ENCODE measurements around the gene GPR75. TPM values are rescaled to one million over a fixed set of nuclear protein-coding genes. Genes with fewer than 3 reads are reported as not detected.

The GPR75 gene
- 1.0 and 1.4 TPM in 2 replicates for total RNA-seq (2014; rRNA removed; shearing (Covaris generic))

GRCh38 chr2:53859206-53860181 lies at the start of gene GPR75:
Gene GPR75, minus strand, starts transcription at chr2:53859967. Its CDS starts 5,211 bp downstream, at chr2:53854756.
- DNase-seq (ENCODE audit: low spot score), result no peak

GRCh38 chr2:53907582-53907981 lies 47.8 kb upstream of the GPR75 start:
- no peak for DNase-seq (ENCODE audit: low spot score)

GRCh38 chr2:53905396-53905795 lies 45.6 kb upstream of the GPR75 start:
- no peak for DNase-seq (ENCODE audit: low spot score)

DNA sequence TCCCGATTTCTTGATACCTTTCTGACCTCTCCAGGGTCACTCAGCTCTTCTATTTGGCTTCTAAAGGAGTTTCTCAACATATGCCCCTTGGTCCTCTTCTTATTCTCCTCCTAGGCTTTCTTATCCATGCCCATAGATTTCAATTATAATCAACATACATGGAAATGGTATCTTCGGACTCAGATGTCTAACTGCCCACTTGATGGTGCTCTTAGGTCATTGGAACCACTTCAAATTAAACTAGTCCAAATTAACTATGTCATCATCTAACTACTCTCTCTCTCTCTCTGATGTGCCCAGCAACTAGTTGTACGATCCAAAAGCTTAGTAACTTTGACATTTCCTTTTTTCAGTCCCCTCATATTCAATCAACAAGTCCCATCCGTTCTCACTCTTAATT lies 43.2 kb upstream of the GPR75 start:
- DNase-seq (ENCODE audit: low spot score), result no peak

- no peak for DNase-seq (ENCODE audit: low spot score)
These were observed 41.4 kb upstream of the GPR75 start for GRCh38 chr2:53901192-53901591.

- DNase-seq (ENCODE audit: low spot score), result no peak
These were observed 37.1 kb upstream of the GPR75 start for GRCh38 chr2:53896864-53897263.

- DNase-seq (ENCODE audit: low spot score), result no peak
These were observed 26.9 kb upstream of the GPR75 start for GRCh38 chr2:53886406-53887280.

GRCh38 chr2:53884883-53885282 lies 25.1 kb upstream of the GPR75 start:
- no peak for DNase-seq (ENCODE audit: low spot score)

GRCh38 chr2:53881986-53882385 lies 22.2 kb upstream of the GPR75 start:
- DNase-seq (ENCODE audit: low spot score), result no peak

DNA sequence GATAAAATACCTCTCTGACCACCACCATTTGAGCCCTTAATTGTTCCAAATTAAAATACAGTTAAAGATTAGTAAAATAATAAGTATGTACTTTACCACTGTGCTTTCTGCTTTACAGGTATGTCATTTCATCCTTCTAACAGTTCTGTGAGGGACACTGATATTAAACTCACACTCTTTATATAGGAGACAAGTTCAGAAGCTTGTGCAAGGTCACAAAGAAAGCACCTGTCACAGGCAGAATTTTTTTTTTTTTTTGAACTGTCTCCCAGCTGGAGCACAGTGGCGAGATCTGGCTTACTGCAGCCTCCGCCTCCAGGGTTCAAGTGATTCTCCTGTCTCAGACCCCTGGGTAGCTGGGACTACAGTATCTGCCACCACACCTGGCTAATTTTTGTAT lies 21.6 kb upstream of the GPR75 start:
- no peak for DNase-seq (ENCODE audit: low spot score)

GRCh38 chr2:53880756-53881155 lies 21.0 kb upstream of the GPR75 start:
- DNase-seq (ENCODE audit: low spot score), result no peak

DNA sequence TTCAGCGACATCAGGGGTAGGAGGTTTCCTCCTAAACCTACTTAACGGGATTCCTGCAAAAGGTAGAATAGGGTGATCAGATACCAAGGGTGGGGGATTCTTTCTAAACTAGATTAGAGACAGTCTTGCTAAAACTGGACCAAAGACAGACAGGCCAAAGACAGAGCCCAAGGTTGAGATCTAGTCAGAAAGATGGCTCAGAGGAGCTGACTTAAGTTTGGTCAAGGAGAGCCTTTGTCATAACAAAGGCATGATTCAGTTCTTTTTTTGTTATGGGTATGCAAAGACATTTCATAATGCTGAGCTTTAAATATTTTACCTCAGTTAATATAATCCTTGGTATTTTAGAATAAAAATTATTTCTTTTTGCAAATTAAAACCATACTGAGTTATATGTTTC lies 17.8 kb upstream of the GPR75 start:
- DNase-seq (ENCODE audit: low spot score), result no peak

DNA sequence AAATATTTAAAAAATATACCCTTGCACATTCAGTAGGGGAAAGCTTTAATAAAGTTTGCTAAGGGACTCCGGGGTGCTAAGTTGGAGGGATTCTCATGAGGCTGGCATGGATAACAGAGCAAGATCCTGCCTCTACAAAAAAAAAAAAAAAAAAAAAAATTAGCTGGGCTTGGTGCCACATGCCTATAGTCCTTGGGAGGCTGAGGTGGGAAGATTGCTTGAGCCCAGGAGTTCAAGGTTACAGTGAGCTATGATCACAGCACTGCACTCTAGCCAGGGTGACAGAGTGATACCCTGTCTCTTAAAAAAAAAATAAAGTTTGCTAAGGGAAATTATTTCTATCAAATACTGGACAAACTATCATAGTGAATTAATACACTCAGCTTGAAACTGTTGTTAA lies 17.3 kb upstream of the GPR75 start:
- no peak for DNase-seq (ENCODE audit: low spot score)

DNA sequence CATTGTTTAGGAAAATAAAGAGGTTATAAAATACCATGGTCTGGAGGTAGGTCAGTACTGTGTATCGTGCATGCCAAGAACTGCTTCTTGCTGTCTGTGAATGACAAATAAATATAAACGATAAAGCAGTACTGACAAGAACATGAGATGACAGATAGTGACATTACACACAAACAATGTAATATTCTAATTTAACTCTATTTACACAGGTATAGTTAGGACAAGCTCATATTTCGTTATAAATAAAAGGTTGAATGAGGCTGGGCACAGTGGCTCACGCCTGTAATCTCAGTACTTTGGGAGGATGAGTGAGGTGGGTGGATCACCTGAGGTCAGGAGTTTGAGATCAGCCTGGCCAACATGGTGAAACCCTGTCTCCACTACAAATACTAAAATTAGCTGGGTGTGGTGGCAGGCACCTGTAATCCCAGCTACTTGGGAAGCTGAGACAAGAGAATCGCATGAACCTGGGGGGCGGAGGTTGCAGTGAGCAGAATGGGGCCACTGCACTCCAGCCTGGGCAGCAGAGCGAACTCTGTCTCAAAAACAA lies 14.7 kb upstream of the GPR75 start:
- no peak for DNase-seq (ENCODE audit: low spot score)

DNA sequence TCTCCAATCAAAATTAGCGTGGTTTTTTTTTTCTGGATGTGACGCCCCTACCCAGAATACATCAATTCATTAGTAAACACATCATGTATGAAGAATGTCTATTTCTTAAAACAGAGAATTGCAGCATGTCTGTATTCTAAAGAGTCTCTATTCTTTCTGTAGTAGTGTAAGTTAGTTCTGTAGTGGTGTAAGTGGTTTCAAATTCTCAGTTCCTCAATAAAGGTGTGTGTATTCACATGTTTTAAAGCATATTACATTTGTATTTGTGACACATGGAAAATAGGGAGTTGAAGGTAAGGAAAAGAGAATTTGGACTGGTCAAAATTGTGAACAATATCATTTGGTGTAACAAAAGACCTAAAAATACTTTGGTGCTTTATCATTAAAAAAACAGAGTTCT lies 8.0 kb upstream of the GPR75 start:
- no peak for DNase-seq (ENCODE audit: low spot score)

GRCh38 chr2:53867169-53867568 lies 7.4 kb upstream of the GPR75 start:
- no peak for DNase-seq (ENCODE audit: low spot score)

GRCh38 chr2:53865962-53866361 lies 6.2 kb upstream of the GPR75 start:
- DNase-seq (ENCODE audit: low spot score), result no peak

DNA sequence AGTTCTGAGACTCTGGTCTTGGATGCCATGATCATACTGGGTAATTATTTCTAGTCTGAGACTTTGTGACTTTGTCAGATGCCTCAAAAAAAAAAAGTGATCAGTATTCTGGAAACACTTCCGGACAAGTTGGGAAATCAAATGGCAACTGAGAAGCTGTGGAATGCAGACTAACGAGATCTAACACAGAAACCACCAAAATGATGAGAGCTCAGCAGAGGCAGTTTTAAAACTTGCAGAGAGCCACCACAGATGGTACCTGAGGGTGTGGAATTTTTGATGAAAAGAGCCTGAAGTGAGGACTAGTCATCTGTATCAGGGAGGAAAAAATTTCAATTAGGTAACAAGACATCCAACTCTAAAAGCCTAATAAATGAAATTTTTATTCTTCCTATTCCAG lies 5.5 kb upstream of the GPR75 start:
- no peak for DNase-seq (ENCODE audit: low spot score)

DNA sequence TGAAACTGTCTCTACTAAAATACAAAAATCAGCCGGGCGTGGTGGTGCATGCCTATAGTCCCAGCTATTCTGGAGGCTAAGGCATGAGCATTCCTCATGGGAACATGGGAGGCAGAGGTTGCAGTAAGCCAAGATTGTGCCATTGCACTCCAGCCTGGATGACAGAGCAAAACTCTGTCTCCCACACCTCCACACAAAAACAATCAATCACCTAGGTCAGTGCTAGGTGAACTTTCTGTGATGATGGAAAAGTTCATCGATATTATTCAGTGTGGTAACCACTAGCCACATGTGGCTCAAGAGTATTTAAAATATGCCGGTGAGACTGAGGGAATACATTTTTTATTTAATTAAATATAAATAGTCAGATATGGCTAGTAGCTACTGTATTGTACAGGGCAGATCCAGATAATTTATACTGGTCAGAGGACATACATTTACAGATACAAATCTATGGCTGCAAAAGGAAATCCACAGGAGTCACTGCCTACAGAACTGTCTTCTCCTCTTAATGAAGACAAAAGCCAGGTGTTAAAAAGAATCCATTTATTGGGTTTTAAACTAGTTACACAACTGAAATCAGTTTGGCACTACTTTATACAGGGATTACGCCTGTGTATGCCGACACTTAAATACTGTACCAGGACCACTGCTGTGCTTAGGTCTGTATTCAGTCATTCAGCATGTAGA lies 3.9 kb upstream of the GPR75 start:
- DNase-seq (ENCODE audit: low spot score), result no peak

- no peak for DNase-seq (ENCODE audit: low spot score)
These were observed 2.1 kb upstream of the GPR75 start for GRCh38 chr2:53861824-53862223.

- DNase-seq (ENCODE audit: low spot score), result no peak
These were observed 3.5 kb downstream of the GPR75 start for GRCh38 chr2:53856272-53856671.

DNA sequence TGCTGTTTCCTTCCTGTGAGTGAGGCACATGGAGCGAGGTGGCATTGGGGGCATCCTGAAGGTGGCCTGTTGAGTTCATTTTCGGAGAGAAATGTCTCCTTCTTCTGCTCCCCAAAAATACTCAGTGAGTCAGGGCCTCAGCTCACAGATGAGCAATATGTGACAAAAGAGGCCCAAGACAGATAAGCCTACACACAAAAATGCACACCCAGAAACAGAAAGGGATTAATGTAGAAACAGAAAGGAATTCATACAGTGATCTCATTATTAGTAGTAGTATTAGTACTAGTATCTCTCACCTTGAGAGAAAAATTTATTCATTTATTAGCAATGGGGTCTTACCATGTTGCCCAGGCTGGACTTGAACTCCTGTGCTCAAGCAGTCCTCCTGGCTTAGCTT lies 5.1 kb downstream of the GPR75 start:
- no peak for DNase-seq (ENCODE audit: low spot score)
